Kidney glomerular epithelial cell (primary cell): ENCODE data around the gene ME3.

ENCODE experiments used
- DNase-seq: peaks from one replicate; lab custom pipeline; 2025; lab: John Stamatoyannopoulos, UW

ME3 gene

GRCh38 chr11:86672007-86672621 is at the start of gene ME3:
ME3 (minus strand) TSS chr11:86672616.
- peak; percentile 43 for DNase-seq

- DNase-seq: peak; percentile 23
Measured at GRCh38 chr11:86722006-86722405, 49.6 kb upstream of the ME3 start.

- no peak for DNase-seq
Measured at GRCh38 chr11:86720546-86720945, 48.1 kb upstream of the ME3 start.

- DNase-seq: peak; percentile 94
Measured at GRCh38 chr11:86719781-86720463, 47.5 kb upstream of the ME3 start.

- no peak for DNase-seq
Measured at GRCh38 chr11:86718999-86719398, 46.6 kb upstream of the ME3 start.

- no peak for DNase-seq
Measured at GRCh38 chr11:86718521-86718920, 46.1 kb upstream of the ME3 start.

GRCh38 chr11:86717817-86718501 is 45.5 kb upstream of the ME3 start:
- DNase-seq: peak; percentile 41

- DNase-seq: no peak
Measured at GRCh38 chr11:86715611-86716010, 43.2 kb upstream of the ME3 start.

- no peak for DNase-seq
Measured at GRCh38 chr11:86713552-86713951, 41.1 kb upstream of the ME3 start.

- DNase-seq: no peak
Measured at GRCh38 chr11:86710936-86711335, 38.5 kb upstream of the ME3 start.

GRCh38 chr11:86708669-86709068 is 36.3 kb upstream of the ME3 start:
- DNase-seq: no peak

GRCh38 chr11:86706338-86707131 is 34.1 kb upstream of the ME3 start:
- DNase-seq: no peak

- no peak for DNase-seq
Measured at GRCh38 chr11:86704710-86705109, 32.3 kb upstream of the ME3 start.

GRCh38 chr11:86703987-86704386 is 31.6 kb upstream of the ME3 start:
- DNase-seq: no peak

- no peak for DNase-seq
Measured at GRCh38 chr11:86702220-86702983, 30.0 kb upstream of the ME3 start.

GRCh38 chr11:86699040-86699791 is 26.8 kb upstream of the ME3 start:
- no peak for DNase-seq

- no peak for DNase-seq
Measured at GRCh38 chr11:86698639-86699038, 26.2 kb upstream of the ME3 start.

GRCh38 chr11:86696451-86696850 is 24.0 kb upstream of the ME3 start:
- DNase-seq: no peak

- DNase-seq: peak; percentile 92
Measured at GRCh38 chr11:86696004-86696403, 23.6 kb upstream of the ME3 start.

- DNase-seq: no peak
Measured at GRCh38 chr11:86695373-86695772, 23.0 kb upstream of the ME3 start.

- no peak for DNase-seq
Measured at GRCh38 chr11:86693518-86693917, 21.1 kb upstream of the ME3 start.
